Frontal cortex (tissue), 4 donors: Measurements from ENCODE around the gene SURF2. TPM values are rescaled to one million over a fixed set of nuclear protein-coding genes. Genes with fewer than 3 reads are reported as not detected.
"Not testable (repeated sequence)": the region's sequence is repeated elsewhere in the genome, so short reads cannot be mapped to it uniquely, and the experiment has no call there.

Experiments
- DNase-seq, 2 donors: peaks; one replicate each; pipeline ENCODE4 v3.0.0; 2012; ENCODE audit warnings: low spot score in 2 of 2
- FAIRE-seq: peaks from 2 replicates; lab custom pipeline; 2012; peaks lifted over from hg19 to GRCh38; lab: Jason Lieb, UNC
- total RNA-seq: library from RNA; depleted of rRNA; stranded (reverse); fragments of >200 nt; gene quantifications from one replicate; pipeline ENCODE4 v1.2.3, GENCODE V29; 2014
- donor health status: control.
- donor health status: control.
- donor health status: control.

SURF2 gene
- total RNA-seq, 1 donor from 2014 or later, result 17.1 TPM

- no peak for FAIRE-seq
- no peak for DNase-seq
Observed at GRCh38 chr9:133372144-133372543, 15.8 kb downstream of the SURF2 start.

GRCh38 chr9:133374612-133375115 is 18.3 kb downstream of the SURF2 start:
- no peak for FAIRE-seq
- DNase-seq, result peak in 1 of 2 donors; percentile 39

GRCh38 chr9:133375116-133375723 is 18.9 kb downstream of the SURF2 start:
- FAIRE-seq, result no peak
- DNase-seq, result no peak

- no peak for FAIRE-seq
- peak; percentile 100 for DNase-seq
Observed at GRCh38 chr9:133375724-133376654, 19.6 kb downstream of the SURF2 start, which contains the start of the genes STKLD1 and SURF4. Gene STKLD1 (plus strand): TSS chr9:133376366. CDS start chr9:133376474, 108 bp downstream. Gene SURF4 (minus strand): TSS chr9:133376060. CDS start chr9:133375969, 91 bp downstream.

GRCh38 chr9:133377280-133377679 is 20.9 kb downstream of the SURF2 start:
- DNase-seq, FAIRE-seq: not testable (repeated sequence)

GRCh38 chr9:133377721-133378216 is 21.4 kb downstream of the SURF2 start:
- FAIRE-seq, result no peak

GRCh38 chr9:133378408-133378962 is 22.1 kb downstream of the SURF2 start:
- FAIRE-seq, result no peak
- DNase-seq, result no peak

More at GRCh38 chr9:133377721-133378216, 21.4 kb downstream of the SURF2 start:
- no peak for DNase-seq

- no peak for FAIRE-seq
Observed at GRCh38 chr9:133379153-133380086, 23.1 kb downstream of the SURF2 start.

GRCh38 chr9:133380734-133381133 is 24.4 kb downstream of the SURF2 start:
- FAIRE-seq, result no peak
- no peak for DNase-seq

More at GRCh38 chr9:133379153-133380086, 23.1 kb downstream of the SURF2 start:
- no peak for DNase-seq

- DNase-seq, result no peak
- FAIRE-seq, result no peak
Observed at GRCh38 chr9:133382507-133383141, 26.3 kb downstream of the SURF2 start.

GRCh38 chr9:133383438-133383837 is 27.1 kb downstream of the SURF2 start:
- FAIRE-seq, result no peak
- no peak for DNase-seq

- no peak for DNase-seq
- no peak for FAIRE-seq
Observed at GRCh38 chr9:133384736-133385321, 28.5 kb downstream of the SURF2 start.

- FAIRE-seq (no peak), DNase-seq (no peak)
Observed at GRCh38 chr9:133385452-133385851, 29.1 kb downstream of the SURF2 start.

GRCh38 chr9:133386338-133386737 is 30.0 kb downstream of the SURF2 start:
- no peak for FAIRE-seq

GRCh38 chr9:133387680-133388079 is 31.3 kb downstream of the SURF2 start:
- no peak for DNase-seq
- no peak for FAIRE-seq

More at GRCh38 chr9:133386338-133386737, 30.0 kb downstream of the SURF2 start:
- DNase-seq, result no peak

- FAIRE-seq (no peak), DNase-seq (no peak)
Observed at GRCh38 chr9:133389025-133389557, 32.7 kb downstream of the SURF2 start.

GRCh38 chr9:133389562-133389961 is 33.2 kb downstream of the SURF2 start:
- DNase-seq, result no peak
- FAIRE-seq, result no peak

- FAIRE-seq, result no peak
- no peak for DNase-seq
Observed at GRCh38 chr9:133390713-133391112, 34.4 kb downstream of the SURF2 start.
